ENCODE measurements around the gene IL23R.

- TF ChIP-seq CTCF (IDR thresholded peaks at IDR 0.05; ENCODE audit: borderline replicate concordance, extremely low read depth, low read length, poor library complexity, severe bottlenecking) (no peak), EZH2 (IDR thresholded peaks at IDR 0.05; ENCODE audit: borderline replicate concordance, low read depth, low read length, severe bottlenecking) (no peak)
These were observed 133.0 kb downstream of the IL23R start for GRCh38 chr1:67299296-67299695.
